Measurements from ENCODE around the gene THOC2.
"Not testable (repeated sequence)": the region's sequence is repeated elsewhere in the genome, so short reads cannot be mapped to it uniquely, and the experiment has no call there.

THOC2 gene

DNA sequence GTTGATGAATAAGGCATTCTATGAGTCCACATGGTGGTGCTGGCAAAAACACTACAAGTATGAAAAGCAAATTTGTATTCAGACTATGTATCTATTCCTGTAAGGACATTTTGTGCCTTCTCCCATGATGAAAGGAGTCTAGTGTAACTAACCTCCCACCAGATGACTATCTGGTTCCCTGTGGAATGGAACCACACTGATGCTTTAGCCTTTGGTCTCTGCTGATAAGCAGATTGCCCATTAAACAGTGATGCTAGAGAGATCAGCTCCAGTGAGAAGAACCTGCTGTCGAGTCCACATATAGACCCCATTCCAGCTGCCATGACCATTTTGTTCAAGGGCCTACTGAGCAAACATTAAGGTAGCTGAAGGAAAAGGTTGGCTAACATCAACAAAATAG is 10.5 kb upstream of the THOC2 start:
- intact Hi-C loops (cut with micrococcal nuclease) = no loop called here
- H3K36me3 Mint-ChIP-seq (ENCODE audit: low read depth) = no peaks in the 10 kb centered on the region
- H3K27me3 Mint-ChIP-seq = no peaks in the 10 kb centered on the region
- peaks cover 9% of the 10 kb centered on the region for H3K4me1 Mint-ChIP-seq (ENCODE audit: low read depth)
- no peak overlapping the region for H3K27ac Mint-ChIP-seq
- H3K4me3 Mint-ChIP-seq = no peak overlapping the region
- no peaks in the 10 kb centered on the region for H3K9me3 Mint-ChIP-seq

DNA sequence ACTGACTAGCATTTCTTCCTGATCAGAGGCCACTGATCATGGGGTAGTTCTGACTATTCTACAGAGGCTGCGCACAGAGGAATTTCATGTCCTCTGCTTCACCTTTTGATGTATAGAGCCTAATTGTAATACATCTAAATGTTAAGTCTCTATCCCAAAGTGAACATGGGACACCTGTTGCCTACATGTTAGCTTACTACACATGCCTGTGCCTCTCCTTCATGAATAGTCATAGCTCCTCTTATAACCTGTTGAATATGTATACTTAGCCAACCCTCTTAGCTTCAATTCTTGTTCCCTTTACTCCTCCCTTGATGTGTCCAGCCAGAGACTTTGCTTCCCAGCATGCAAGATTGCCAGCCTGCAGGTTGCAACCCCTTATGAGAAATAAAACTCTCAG is 9.6 kb upstream of the THOC2 start:
- H3K27ac Mint-ChIP-seq = no peak overlapping the region
- H3K36me3 Mint-ChIP-seq (ENCODE audit: low read depth) = no peaks in the 10 kb centered on the region
- no peaks in the 10 kb centered on the region for H3K9me3 Mint-ChIP-seq
- no peaks in the 10 kb centered on the region for H3K27me3 Mint-ChIP-seq
- H3K4me3 Mint-ChIP-seq = no peak overlapping the region
- intact Hi-C loops (cut with micrococcal nuclease) = no loop called here
- H3K4me1 Mint-ChIP-seq (ENCODE audit: low read depth) = peaks cover 9% of the 10 kb centered on the region

DNA sequence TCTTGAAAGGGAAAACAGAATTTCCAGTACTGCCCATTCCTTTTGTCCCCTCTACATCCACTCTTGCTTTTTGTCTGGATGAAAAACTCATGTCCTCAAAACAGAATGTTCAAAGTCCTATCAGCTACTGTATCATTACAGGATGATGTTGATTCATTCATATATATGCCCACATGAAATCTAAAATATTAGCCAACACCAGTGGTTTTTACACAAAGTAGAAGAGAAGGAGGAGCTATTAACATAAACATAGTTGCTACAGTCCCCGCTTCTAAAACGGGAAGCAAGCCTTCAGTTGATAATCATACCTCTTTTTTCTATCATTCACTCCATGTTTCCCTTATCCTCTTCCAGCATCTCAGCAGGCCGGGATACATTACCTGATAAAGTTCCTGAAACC is 7.7 kb upstream of the THOC2 start:
- no peaks in the 10 kb centered on the region for H3K9me3 Mint-ChIP-seq
- H3K27me3 Mint-ChIP-seq = no peaks in the 10 kb centered on the region
- no peaks in the 10 kb centered on the region for H3K36me3 Mint-ChIP-seq (ENCODE audit: low read depth)
- H3K27ac Mint-ChIP-seq = no peak overlapping the region
- peaks cover 9% of the 10 kb centered on the region for H3K4me1 Mint-ChIP-seq (ENCODE audit: low read depth)
- H3K4me3 Mint-ChIP-seq = no peak overlapping the region
- intact Hi-C loops (cut with micrococcal nuclease) = no loop called here

DNA sequence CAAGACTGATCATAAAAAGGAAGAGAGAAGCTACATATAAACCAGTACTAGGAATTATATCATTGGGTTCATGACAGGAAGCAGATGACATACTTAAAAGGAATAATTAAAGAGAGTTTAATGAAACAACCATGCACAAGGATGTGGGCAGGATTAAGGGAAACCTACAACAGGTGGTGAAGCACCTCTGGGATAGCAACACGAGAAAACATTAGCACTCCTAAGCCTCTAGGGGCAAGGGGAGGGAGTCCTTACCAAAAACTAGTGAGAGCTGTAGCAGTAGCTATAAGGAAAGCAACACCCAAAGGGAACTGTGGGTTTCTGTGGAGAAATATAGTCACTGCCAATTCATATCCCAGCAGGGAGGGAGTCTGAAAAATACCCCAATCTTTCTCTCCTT is 7.2 kb upstream of the THOC2 start:
- no peaks in the 10 kb centered on the region for H3K9me3 Mint-ChIP-seq
- H3K4me3 Mint-ChIP-seq = no peak overlapping the region
- H3K36me3 Mint-ChIP-seq (ENCODE audit: low read depth) = no peaks in the 10 kb centered on the region
- no peaks in the 10 kb centered on the region for H3K27me3 Mint-ChIP-seq
- no peak overlapping the region for H3K27ac Mint-ChIP-seq
- intact Hi-C loops (cut with micrococcal nuclease) = no loop called here
- peaks cover 9% of the 10 kb centered on the region for H3K4me1 Mint-ChIP-seq (ENCODE audit: low read depth)

DNA sequence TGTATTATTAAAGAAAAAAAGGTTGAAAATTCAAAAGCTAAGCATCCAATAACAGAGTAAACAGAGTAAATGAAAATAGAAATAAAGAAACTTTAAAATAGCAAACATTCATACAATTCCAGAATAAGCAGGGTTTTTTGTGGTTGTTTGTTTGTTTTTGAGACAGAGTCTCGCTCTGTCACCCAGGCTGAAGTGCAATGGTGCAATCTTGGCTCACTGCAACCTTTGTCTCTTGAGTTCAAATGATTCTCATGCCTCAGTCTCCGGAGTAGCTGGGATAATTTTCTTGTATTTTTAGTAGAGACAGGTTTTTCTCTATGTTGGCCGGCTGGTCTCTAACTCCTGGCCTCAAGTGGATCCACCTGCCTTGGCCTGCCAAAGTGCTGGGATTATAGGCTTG is 6.6 kb upstream of the THOC2 start:
- no peak overlapping the region for H3K4me3 Mint-ChIP-seq
- intact Hi-C loops (cut with micrococcal nuclease) = no loop called here
- no peaks in the 10 kb centered on the region for H3K36me3 Mint-ChIP-seq (ENCODE audit: low read depth)
- H3K9me3 Mint-ChIP-seq = no peaks in the 10 kb centered on the region
- H3K27ac Mint-ChIP-seq = no peak overlapping the region
- peaks cover 9% of the 10 kb centered on the region for H3K4me1 Mint-ChIP-seq (ENCODE audit: low read depth)
- H3K27me3 Mint-ChIP-seq = no peaks in the 10 kb centered on the region

DNA sequence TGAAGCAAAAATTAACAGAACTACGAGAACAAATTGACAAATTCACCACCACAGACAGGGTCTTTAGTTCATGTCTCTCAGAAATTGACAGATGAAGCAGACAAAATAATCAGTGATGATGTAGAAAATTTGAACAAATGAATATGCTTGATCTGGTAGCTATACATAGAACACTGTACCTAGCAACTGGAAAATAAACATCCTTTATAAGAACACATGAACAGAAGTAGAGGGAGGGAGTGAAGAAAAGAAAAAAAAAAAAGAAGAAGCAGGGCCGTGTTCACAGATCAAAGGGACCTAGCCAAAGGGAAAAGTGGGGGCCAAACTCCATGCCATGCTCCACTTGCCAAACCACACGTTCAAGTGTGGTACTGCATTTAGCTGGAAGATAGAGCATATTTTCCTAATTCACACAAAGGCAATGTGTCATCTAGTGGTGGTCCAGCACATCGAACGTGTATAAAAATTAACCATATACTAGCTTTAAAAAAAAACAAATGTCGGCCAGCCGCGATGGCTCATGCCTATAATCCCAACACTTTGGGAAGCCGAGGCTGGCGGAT is 5.6 kb upstream of the THOC2 start:
- Mint-ChIP-seq H3K4me3 (no peak overlapping the region), H3K9me3 (no peaks in the 10 kb centered on the region), H3K36me3 (ENCODE audit: low read depth) (no peaks in the 10 kb centered on the region), H3K4me1 (ENCODE audit: low read depth) (peaks cover 11% of the 10 kb centered on the region), H3K27ac (no peak overlapping the region), H3K27me3 (no peaks in the 10 kb centered on the region)
- intact Hi-C loops (cut with micrococcal nuclease) = no loop called here

DNA sequence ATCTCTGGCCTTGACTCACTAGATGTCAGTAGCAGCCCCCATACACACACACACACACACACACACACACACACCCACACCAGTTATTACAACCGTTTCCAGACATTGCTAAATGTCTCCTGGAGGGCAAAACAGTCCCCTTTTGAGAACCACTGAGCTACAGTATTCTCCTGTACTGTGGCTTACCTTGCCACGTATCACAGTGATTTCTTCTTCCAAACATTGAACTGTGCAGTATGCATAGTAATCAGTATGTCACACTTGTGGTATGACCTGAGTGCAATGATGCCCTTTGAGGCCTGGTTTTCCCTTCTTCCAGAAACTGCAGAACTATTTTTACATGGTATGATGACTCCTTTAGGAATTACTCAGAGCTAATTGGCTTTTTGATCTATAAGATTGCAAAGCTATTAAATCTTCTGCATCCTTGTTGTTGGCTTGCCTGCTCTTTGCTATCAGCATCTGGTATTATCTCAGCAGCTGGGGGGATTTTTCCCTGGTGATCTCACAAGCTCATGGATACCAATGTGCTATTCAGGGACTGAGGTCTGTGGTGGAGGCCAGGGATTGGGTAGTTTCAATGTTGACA is 3.6 kb upstream of the THOC2 start:
- H3K36me3 Mint-ChIP-seq (ENCODE audit: low read depth) = peaks cover 13% of the 10 kb centered on the region
- intact Hi-C loops (cut with micrococcal nuclease) = no loop called here
- H3K4me3 Mint-ChIP-seq = no peak overlapping the region
- no peaks in the 10 kb centered on the region for H3K27me3 Mint-ChIP-seq
- no peaks in the 10 kb centered on the region for H3K9me3 Mint-ChIP-seq
- peaks cover 23% of the 10 kb centered on the region for H3K4me1 Mint-ChIP-seq (ENCODE audit: low read depth)
- H3K27ac Mint-ChIP-seq = no peak overlapping the region

DNA sequence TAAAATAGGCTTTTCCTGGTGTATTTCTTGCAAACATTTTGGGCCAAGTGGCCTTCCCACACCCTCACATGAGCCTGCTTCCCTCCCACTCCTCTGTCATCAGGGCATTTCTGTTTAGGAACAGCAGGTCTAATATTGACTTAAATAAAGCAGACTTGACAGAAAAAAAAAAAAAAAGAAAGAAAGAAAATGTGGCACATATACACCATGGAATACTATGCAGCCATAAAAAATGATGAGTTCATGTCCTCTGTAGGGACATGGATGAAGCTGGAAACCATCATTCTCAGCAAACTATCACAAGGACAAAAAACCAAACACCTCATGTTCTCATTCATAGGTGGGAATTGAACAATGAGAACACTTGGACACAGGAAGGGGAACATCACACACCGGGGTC is 2.3 kb upstream of the THOC2 start:
- H3K4me3 Mint-ChIP-seq; intact Hi-C loops (cut with micrococcal nuclease); H3K27me3 Mint-ChIP-seq; H3K9me3 Mint-ChIP-seq; H3K27ac Mint-ChIP-seq: not testable (repeated sequence)
- Mint-ChIP-seq H3K36me3 (ENCODE audit: low read depth) (peaks cover 22% of the 10 kb centered on the region), H3K4me1 (ENCODE audit: low read depth) (peaks cover 22% of the 10 kb centered on the region)

DNA sequence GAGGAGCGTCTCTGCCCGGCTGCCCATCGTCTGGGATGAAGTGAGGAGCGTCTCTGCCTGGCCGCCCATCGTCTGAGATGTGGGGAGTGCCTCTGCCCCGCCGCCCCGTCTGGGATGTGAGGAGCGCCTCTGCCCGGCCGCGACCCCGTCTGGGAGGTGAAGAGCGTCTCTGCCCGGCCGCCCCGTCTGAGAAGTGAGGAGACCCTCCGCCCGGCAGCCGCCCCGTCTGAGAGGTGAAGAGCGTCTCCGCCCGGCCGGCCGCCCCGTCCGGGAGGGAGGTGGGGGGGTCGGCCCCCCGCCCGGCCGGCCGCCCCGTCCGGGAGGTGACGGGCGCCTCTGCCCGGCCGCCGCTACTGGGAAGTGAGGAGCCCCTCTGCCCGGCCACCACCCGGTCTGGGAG is 1.2 kb upstream of the THOC2 start:
- not testable (repeated sequence) for H3K27me3 Mint-ChIP-seq, H3K27ac Mint-ChIP-seq, H3K9me3 Mint-ChIP-seq, H3K4me3 Mint-ChIP-seq
- peaks cover 22% of the 10 kb centered on the region for H3K4me1 Mint-ChIP-seq (ENCODE audit: low read depth)
- intact Hi-C loops (cut with micrococcal nuclease) = loop anchor here (5.0 kb wide), 1 partner anchor 33 kb away; no protein-coding TSS in a partner anchor
- peaks cover 25% of the 10 kb centered on the region for H3K36me3 Mint-ChIP-seq (ENCODE audit: low read depth)

DNA sequence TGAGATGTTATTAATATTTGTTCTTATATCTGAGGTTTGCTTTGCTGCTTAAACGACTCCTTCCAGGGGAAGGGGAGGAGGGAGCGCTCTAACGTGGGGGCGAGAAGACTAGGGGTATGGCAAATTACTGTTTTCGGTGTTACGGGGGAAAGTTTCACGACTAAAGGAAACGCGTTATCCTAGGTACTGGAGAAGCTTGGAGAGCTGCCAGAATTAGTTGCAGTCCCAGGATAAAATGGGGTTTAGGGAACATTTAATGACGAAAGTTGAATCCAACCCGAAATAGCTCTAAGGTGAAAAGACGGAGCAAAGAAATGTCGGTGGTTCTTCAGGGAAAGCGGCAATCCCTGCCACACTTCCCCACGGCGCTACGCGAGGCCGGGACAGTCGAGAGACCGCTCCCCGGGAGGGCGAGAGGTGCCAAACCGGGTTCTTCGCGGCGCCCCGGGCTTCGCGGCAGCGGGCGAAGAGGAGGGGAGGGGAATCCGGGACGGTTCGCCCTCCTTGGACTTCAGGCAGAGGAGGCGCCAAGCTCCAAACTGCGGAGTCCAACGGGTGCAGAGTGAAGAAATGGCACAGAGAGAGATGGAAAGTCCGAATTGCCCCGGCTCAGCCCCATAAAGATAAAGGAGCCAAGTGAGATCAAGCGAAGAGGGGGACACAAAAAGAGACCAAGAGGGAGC is 724 bp downstream of the THOC2 start:
- intact Hi-C loops (cut with micrococcal nuclease) = loop anchor here (5.0 kb wide), 1 partner anchor 35 kb away; no protein-coding TSS in a partner anchor
- H3K4me3 Mint-ChIP-seq = peak overlapping the region; percentile 99
- no peaks in the 10 kb centered on the region for H3K9me3 Mint-ChIP-seq
- H3K4me1 Mint-ChIP-seq (ENCODE audit: low read depth) = peaks cover 22% of the 10 kb centered on the region
- H3K27me3 Mint-ChIP-seq = no peaks in the 10 kb centered on the region
- peaks cover 25% of the 10 kb centered on the region for H3K36me3 Mint-ChIP-seq (ENCODE audit: low read depth)
- H3K27ac Mint-ChIP-seq = peak overlapping the region; percentile 94

DNA sequence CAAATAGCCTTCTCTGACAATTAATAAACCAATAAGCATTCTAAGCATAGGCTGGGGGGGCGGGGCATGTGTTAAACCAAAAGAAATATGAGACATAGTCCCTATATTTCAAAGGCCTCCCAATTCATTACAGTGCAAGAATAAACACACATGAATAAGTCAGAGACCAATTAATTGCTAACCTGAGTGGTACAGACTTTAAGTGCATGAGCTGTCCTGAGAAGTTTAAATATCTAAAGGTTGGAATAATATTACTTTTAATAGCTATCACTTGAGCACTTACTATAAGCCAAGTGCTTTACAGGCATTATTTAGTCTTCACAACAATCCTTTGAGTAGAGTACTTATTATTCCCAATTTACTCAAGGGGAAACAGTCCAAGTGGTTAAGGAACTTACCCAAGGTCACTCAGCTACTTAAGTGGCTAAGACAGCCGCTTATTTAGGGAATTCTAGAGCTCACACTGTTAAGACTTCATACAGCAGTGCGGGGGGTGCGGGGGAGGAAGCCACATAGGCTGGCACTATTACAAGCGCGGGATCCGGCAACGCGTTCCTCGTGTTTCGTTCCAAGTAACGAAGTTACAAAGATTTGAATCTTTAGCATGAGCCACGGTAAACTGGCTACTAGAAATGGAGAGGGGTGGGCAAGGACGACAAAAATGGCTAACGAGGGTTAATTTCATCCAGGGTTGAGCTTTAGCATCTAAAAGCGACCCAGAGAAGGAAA is 1.4 kb downstream of the THOC2 start:
- H3K4me3 Mint-ChIP-seq = peak overlapping the region; percentile 99
- peak overlapping the region; percentile 94 for H3K27ac Mint-ChIP-seq
- H3K36me3 Mint-ChIP-seq (ENCODE audit: low read depth) = peaks cover 25% of the 10 kb centered on the region
- no peaks in the 10 kb centered on the region for H3K27me3 Mint-ChIP-seq
- peaks cover 22% of the 10 kb centered on the region for H3K4me1 Mint-ChIP-seq (ENCODE audit: low read depth)
- no peaks in the 10 kb centered on the region for H3K9me3 Mint-ChIP-seq
- intact Hi-C loops (cut with micrococcal nuclease) = loop anchor here (5.0 kb wide), 1 partner anchor 36 kb away; no protein-coding TSS in a partner anchor

DNA sequence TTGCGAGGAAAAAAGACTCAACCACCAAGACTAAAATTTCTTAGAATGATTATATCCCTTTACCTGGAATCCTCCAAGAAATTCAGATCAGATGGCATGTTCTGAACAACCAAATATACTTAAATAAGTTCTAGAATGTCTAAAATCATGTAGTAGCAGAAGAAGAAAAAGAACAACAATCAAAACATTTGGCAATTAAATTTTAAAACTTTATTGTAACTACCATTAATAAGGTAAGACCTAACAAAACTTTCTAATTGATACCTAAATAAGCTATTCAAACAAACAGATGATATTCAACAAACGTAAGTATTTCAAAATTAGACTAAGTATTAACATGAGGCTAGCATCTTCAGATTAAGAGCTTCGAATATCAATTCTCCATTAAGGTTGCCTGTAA is 4.3 kb downstream of the THOC2 start:
- Mint-ChIP-seq H3K4me1 (ENCODE audit: low read depth) (peaks cover 21% of the 10 kb centered on the region), H3K4me3 (no peak overlapping the region), H3K27ac (no peak overlapping the region), H3K9me3 (no peaks in the 10 kb centered on the region), H3K36me3 (ENCODE audit: low read depth) (peaks cover 25% of the 10 kb centered on the region), H3K27me3 (no peaks in the 10 kb centered on the region)
- intact Hi-C loops (cut with micrococcal nuclease) = no loop called here

DNA sequence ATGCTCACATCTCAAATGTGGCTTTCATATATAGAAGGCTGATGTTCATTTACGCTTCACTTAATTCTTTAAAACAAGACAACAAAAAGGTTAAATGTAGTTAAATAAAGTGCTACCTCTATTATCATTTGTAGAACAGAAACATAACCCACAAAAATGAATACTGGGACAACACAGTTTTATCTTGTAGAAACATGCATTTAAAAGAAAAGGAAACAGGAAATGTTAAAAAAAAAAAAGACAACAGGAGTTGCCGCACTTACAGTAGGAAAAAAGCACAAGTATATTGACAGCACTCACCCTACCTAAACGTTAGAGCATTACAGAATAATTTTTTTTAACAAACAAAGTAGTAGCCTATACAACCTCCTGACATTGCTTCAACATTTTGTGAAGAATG is 4.8 kb downstream of the THOC2 start:
- H3K36me3 Mint-ChIP-seq (ENCODE audit: low read depth) = peaks cover 25% of the 10 kb centered on the region
- H3K9me3 Mint-ChIP-seq = no peaks in the 10 kb centered on the region
- no peak overlapping the region for H3K27ac Mint-ChIP-seq
- peaks cover 16% of the 10 kb centered on the region for H3K4me1 Mint-ChIP-seq (ENCODE audit: low read depth)
- no peaks in the 10 kb centered on the region for H3K27me3 Mint-ChIP-seq
- intact Hi-C loops (cut with micrococcal nuclease) = no loop called here
- no peak overlapping the region for H3K4me3 Mint-ChIP-seq

DNA sequence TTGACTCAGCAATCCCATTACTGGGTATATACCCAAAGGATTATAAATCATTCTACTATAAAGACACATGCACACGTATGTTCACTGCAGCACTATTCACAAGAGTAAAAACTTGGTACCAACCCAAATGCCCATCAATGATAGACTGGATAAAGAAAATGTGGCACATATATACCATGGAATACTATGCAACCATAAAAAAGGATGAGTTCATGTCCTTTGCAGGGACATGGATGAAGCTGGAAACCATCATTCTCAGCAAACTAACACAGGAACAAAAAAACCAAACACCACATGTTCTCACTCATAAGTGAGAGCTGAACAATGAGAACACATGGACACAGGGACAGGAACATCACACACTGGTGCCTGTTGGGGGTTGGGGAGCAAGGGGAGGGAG is 10.7 kb downstream of the THOC2 start:
- H3K36me3 Mint-ChIP-seq (ENCODE audit: low read depth); H3K27me3 Mint-ChIP-seq; intact Hi-C loops (cut with micrococcal nuclease); H3K9me3 Mint-ChIP-seq; H3K27ac Mint-ChIP-seq; H3K4me3 Mint-ChIP-seq: not testable (repeated sequence)
- peaks cover 10% of the 10 kb centered on the region for H3K4me1 Mint-ChIP-seq (ENCODE audit: low read depth)
